GM18502 (cell line): ENCODE data around the gene KHK.

Experiments used
- ATAC-seq: cut with Tn5 transposase; IDR thresholded peaks from one replicate; pipeline ENCODE4 v1.9.1; 2021; ENCODE audit warnings: mild to moderate bottlenecking; ENCODE audit not compliant: unreplicated experiment, poor library complexity

The KHK gene

GRCh38 chr2:27086724-27087593 lies at the start of gene KHK:
TSS of gene KHK (plus strand) at chr2:27086772. CDS start at chr2:27087260, 488 bp downstream.
- peak; percentile 5 for ATAC-seq

DNA sequence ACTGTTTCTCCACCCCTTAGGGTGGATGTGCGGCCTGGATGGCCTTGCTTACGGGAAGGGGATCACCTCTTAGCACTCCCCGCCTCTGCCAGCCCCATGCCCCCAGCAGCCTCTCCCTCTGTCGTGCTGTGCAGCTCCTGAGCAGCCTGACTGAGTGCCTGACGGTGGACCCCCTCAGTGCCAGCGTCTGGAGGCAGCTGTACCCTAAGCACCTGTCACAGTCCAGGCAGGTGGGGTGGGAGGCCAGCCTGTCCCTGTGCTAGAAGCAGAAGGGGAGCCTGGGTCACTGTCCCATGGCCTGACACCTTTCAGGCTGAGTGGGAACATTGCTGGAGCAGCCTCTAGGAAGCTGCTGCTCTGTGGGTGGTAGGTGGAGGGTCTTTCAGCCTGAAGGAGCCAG lies 48.6 kb upstream of the KHK start:
- no peak for ATAC-seq

- ATAC-seq, result no peak
Measured at GRCh38 chr2:27038631-27039339, 47.8 kb upstream of the KHK start.

- no peak for ATAC-seq
Measured at GRCh38 chr2:27039426-27039825, 47.1 kb upstream of the KHK start.

DNA sequence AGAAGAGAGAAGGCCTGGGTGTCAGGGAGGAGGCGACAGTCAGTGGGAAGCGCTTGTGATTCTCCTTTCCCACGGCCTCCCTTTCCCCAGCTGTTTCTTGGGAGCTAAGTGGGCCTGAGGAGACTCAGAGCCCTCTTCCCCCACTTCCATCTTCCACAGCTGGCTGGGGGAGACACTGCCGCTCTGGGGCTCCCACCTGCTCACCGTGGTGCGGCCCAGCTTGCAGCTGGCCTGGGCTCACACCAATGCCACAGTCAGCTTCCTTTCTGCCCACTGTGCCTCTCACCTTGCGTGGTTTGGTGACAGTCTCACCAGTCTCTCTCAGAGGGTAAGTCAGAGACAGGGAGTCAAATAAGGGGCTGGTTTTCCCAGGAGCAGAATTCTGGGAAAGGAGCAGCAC lies 46.7 kb upstream of the KHK start:
- no peak for ATAC-seq

DNA sequence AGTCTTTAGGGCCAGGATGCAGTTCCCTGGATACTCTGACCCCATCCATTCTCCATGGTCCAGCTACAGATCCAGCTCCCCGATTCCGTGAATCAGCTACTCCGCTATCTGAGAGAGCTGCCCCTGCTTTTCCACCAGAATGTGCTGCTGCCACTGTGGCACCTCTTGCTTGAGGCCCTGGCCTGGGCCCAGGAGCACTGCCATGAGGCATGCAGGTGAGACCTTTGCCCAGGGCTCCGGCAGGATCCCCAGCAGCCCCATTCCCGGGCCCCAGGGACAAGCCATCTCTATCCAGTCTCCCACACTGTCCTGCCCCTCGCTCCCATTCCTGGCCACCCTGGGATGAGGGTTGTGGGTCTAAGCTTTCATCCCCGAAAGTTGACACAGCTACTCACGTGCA lies 46.3 kb upstream of the KHK start:
- ATAC-seq, result no peak

GRCh38 chr2:27041752-27042151 lies 44.8 kb upstream of the KHK start:
- no peak for ATAC-seq

DNA sequence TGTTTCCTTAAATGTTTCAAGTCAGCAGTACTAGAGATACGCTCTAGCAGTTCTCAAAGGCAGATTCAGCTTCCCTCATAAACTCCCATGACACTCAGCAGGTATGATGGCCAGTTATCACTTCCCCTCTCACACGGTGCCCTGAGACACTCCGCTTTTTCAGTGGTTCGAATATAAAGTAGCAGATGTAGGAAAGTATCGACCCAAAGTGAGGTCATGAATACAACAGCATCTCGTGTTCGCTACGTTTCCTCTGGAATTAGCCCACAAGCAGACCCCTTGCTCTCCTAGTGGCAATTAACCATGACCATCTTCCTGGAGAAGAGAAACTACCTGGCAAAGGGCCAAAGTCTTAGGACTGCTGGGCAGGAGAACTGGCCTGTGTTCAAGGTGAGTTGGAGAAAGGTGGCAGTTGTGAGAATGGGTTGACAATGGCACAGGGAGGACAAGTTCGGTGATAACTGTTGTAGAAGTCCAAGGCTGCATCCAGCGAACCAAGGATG lies 44.4 kb upstream of the KHK start:
- no peak for ATAC-seq

GRCh38 chr2:27042985-27043634 lies 43.5 kb upstream of the KHK start:
- ATAC-seq, result no peak

DNA sequence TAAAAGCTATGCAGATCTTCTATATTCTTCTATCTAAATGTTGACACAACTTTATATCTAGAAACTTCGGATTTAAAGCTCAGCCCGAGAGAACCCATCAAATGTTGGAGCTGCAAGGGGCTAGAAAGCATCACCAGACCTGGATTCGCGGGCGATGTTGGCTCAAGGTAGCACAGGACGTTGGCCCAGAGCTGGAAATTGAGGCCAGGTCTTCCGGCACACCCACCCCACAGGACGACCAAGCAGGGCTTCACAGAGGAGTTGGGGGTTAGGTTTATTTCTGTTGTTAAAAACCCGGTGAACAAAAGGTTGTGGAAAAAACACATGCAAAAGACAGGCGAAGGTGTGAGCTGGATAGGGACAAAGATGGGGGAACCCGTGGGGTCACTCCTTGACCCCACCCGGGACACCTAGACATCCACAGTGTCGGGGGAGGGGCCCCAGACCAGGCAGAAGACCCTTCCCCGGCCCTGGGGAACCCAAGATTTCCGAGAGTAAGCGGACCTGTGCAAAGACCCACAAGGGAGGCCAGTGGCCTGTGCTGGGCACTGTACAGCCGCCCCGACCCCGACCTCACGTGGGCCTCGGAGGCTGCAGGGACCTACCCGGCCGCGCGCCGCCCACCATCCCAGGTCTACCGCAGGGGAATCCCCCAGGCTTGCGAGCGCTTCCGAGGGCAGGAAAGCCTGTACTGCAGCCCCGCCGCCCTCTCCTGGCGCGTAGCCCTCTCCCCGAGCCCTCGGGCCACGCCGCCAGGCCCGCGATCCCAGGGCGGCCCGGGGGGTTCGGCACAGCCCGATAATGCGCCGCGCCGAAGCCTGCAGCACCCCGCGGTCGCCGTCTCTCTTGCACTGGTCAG lies 36.9 kb upstream of the KHK start:
- peak; percentile 33 for ATAC-seq

GRCh38 chr2:27050281-27050995 lies 36.1 kb upstream of the KHK start:
- peak; percentile 54 for ATAC-seq

- peak; percentile 76 for ATAC-seq
Measured at GRCh38 chr2:27050996-27051901, 35.3 kb upstream of the KHK start, which contains the start of gene AGBL5. TSS of gene AGBL5 (plus strand) at chr2:27051668. CDS start at chr2:27052959, 1,291 bp downstream.

DNA sequence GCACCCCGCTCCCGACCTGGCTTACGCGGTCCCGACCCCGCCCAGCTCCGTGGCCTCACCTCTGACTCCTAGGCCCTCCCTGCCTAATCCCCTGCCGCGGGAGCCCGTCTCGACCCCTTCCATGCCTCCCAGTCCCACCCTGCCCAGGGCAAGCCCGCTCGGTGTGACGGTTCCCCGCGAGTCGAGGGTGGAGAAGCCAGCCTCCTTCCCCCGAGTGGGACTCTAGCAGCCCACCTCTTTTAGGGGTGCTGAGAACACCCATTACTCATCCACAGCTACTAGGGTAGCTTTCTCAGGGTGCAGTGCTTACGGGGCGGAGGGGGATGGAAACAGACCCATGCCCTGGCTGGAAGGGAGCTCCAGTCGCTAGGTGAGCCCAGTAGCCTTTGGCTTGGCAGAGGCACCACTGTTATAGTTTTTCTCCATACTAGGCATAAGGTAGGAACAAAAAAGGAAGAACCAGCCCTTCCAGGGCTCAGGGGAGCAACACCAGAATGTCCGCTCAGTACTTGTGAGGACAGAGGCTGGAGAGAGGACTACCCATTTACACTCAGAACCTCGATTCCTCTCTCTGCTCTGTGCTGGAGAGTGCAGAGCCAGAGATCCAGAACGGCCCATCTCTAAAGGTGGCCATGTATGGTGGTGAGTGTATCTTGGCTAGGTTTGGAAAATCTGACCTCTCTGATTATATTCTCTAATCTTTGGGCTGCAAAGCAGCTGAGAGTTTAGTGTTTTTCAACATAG lies 34.5 kb upstream of the KHK start:
- ATAC-seq, result no peak

GRCh38 chr2:27053321-27053720 lies 33.3 kb upstream of the KHK start:
- ATAC-seq, result no peak

DNA sequence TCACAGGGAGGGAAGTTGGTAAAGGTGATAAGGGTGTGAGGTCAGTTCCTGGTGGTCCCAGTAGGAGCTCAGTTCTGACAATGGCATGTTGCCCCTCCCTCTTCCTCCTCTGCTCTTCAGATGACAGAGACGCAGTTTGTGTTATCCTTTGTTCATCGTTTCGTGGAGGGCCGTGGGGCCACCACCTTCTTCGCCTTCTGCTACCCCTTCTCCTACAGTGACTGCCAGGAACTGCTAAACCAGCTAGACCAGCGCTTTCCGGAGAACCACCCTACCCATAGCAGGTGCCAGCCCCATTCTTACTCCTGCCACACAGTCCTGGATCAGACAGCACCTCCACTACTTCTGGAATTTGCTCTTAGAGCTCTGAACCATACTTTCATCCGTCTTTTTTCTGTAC lies 32.8 kb upstream of the KHK start:
- ATAC-seq, result no peak

GRCh38 chr2:27054721-27055120 lies 31.9 kb upstream of the KHK start:
- ATAC-seq, result no peak

DNA sequence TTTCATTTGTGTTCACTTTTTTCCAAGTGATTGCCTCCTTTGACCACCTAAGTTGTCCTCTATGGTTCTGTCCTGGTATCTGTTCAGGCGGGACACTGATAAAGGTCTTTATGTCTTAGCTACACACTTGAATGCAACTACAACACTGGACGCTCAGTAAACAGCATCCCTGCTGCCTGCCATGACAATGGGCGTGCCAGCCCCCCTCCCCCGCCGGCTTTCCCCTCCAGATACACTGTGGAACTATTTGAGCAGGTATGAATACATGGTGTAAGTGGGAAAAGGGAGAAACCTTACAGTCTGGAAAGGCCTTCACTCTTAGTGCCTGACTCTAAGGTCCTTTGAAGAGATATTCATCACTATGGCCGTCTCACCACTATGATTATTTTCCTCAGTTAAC lies 29.4 kb upstream of the KHK start:
- ATAC-seq, result no peak

DNA sequence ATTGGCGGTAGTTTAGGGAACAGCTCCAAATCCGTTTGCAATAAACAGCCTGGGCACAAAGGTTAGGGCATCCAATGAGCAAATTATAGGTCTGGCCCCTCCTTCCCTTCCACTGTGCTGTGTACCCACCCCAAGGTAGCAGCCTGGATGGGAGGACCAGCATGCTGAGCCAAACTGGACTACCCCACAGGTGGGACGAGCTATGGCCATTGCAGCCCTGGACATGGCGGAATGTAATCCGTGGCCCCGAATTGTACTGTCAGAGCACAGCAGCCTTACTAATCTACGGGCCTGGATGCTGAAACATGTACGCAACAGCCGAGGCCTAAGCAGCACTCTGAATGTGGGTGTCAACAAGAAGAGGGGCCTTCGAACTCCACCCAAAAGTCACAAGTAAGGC lies 28.4 kb upstream of the KHK start:
- no peak for ATAC-seq
